ENCODE data around the gene QRICH2. TPM values are rescaled to one million over a fixed set of nuclear protein-coding genes. Genes with fewer than 3 reads are reported as not detected.

Gene QRICH2
- total and polyA plus RNA-seq, 9 of the 15 experiments (the other 6 are each of a cell fraction or from before 2014, with no cell fraction given) = 0.03 to 1.6 (median 0.81) TPM

- TF ChIP-seq BCLAF1 (IDR thresholded peaks at IDR 0.05; ENCODE audit: borderline replicate concordance in 1 of 2, control insufficient read depth in 1 of 2, low read depth in 2 of 2, low read length in 1 of 2) = no peak
- TF ChIP-seq ARNT (IDR thresholded peaks at IDR 0.05) = peak in 1 of 2 experiments; percentile 69; a peak in 1 of 4 replicates
- no peak for TF ChIP-seq HMG20B (CRISPR knock-in tag; IDR thresholded peaks at IDR 0.05)
- no peak for TF ChIP-seq ELK3 (CRISPR knock-in tag; IDR thresholded peaks at IDR 0.05)
- no peak for TF ChIP-seq MCM5 (IDR thresholded peaks at IDR 0.05; ENCODE audit: low read depth)
- peak; percentile 59 for TF ChIP-seq SOX6 (IDR thresholded peaks at IDR 0.05)
- no peak for TF ChIP-seq SRSF3 (IDR thresholded peaks at IDR 0.05; ENCODE audit: insufficient read depth, low read length)
- no peak for TF ChIP-seq PRMT5 (CRISPR knock-in tag; IDR thresholded peaks at IDR 0.05)
- TF ChIP-seq ARID4B (CRISPR knock-in tag; IDR thresholded peaks at IDR 0.05) = peak; percentile 50; the same call in 1 of the 2 replicates
- no peak for TF ChIP-seq ZNF239 (CRISPR knock-in tag; IDR thresholded peaks at IDR 0.05)
Observed at GRCh38 chr17:76246080-76247066, 61.7 kb downstream of the QRICH2 start (continued).

Data from K562 (cell line).